ENCODE data around the gene SUGCT. TPM values are rescaled to one million over a fixed set of nuclear protein-coding genes. Genes with fewer than 3 reads are reported as not detected.

The SUGCT gene
- total and polyA plus RNA-seq, 2 of the 13 experiments (the other 11 are each of a cell fraction or from before 2014, with no cell fraction given), result 10.1 to 22.2 TPM

- Histone ChIP-seq H3K9me3 (ENCODE audit: low read length) (peaks cover 12% of the 10 kb centered on the region; the same call in 1 of the 2 replicates), H3K9ac (ENCODE audit: insufficient read depth, low read depth, low read length) (no peak overlapping the region), H3K36me3 (replicated peaks in 1 of 2; ENCODE audit: control insufficient read depth in 1 of 2, insufficient read depth in 2 of 2, low read length in 2 of 2) (no peaks in the 10 kb centered on the region), H3K4me2 (ENCODE audit: low read depth, low read length) (no peak overlapping the region), H3K4me1 (ENCODE audit: insufficient read depth, low read length) (no peaks in the 10 kb centered on the region), H3K27ac (ENCODE audit: extremely low read length, insufficient read depth, low read length) (no peak overlapping the region), H3K79me2 (ENCODE audit: insufficient read depth, low read length) (no peaks in the 10 kb centered on the region), H3K27me3 (ENCODE audit: control insufficient read depth in 1 of 2, insufficient read depth in 2 of 2, low read length in 2 of 2) (no peaks in the 10 kb centered on the region), H3K4me3 (replicated peaks in 1 of 3; ENCODE audit: insufficient read depth in 1 of 3, low read depth in 2 of 3, low read length in 3 of 3) (no peak overlapping the region), H2AFZ (ENCODE audit: low read length) (no peak overlapping the region), H4K20me1 (ENCODE audit: insufficient read depth, low read length) (no peaks in the 10 kb centered on the region)
- ATAC-seq (no peak), FAIRE-seq (no peak), DNase-seq (ENCODE audit: low spot score) (no peak)
- in situ Hi-C loops (cut with HindIII; ENCODE audit: extremely low pct_ligation_motif_present, low pct_unique_long_range_greater_than_20kb) (no loop called here), intact Hi-C loops (cut with micrococcal nuclease; ENCODE audit: unreplicated experiment) (loop anchor here (10.0 kb wide), 1 partner anchor 996 kb away; no protein-coding TSS in a partner anchor)
- CTCF ChIA-PET (ENCODE audit: low intra/inter-chr PET ratio, low total read pairs), result no interaction called here
- POLR2A ChIA-PET, result no interaction called here
- 0% methylated on average over 1 of the region's 1 CpG for WGBS (ENCODE audit: low lambda C conversion rate)
- BruUV-seq (replicated peaks), result no TSS peak
- TF ChIP-seq RFXANK (CRISPR knock-in tag; IDR thresholded peaks at IDR 0.05) (no peak), ZNF879 (CRISPR knock-in tag; IDR thresholded peaks at IDR 0.05) (no peak), FOXK2 (IDR thresholded peaks at IDR 0.05) (no peak), HNF1B (CRISPR knock-in tag; IDR thresholded peaks at IDR 0.05) (no peak), PATZ1 (CRISPR knock-in tag; IDR thresholded peaks at IDR 0.05) (no peak), NONO (IDR thresholded peaks at IDR 0.05) (no peak), NONO (CRISPR knock-in tag; conservative IDR thresholded peaks at IDR 0.05) (no peak), ZNF501 (CRISPR knock-in tag; IDR thresholded peaks at IDR 0.05) (no peak), RARG (CRISPR knock-in tag; IDR thresholded peaks at IDR 0.05; ENCODE audit: low read depth) (no peak), ZBTB1 (CRISPR knock-in tag; IDR thresholded peaks at IDR 0.05; ENCODE audit: borderline replicate concordance) (no peak), TEAD3 (CRISPR knock-in tag; optimal IDR thresholded peaks at IDR 0.05; ENCODE audit: borderline replicate concordance) (no peak), ZNF430 (CRISPR knock-in tag; IDR thresholded peaks at IDR 0.05) (no peak), FIP1L1 (IDR thresholded peaks at IDR 0.05; ENCODE audit: borderline replicate concordance, insufficient read depth, low read depth, low read length) (no peak), ZBTB3 (CRISPR knock-in tag; IDR thresholded peaks at IDR 0.05; ENCODE audit: borderline replicate concordance, low read depth) (no peak), ARID2 (CRISPR knock-in tag; IDR thresholded peaks at IDR 0.05; ENCODE audit: borderline replicate concordance) (no peak)
- TF ChIP-seq, protein P1, sequence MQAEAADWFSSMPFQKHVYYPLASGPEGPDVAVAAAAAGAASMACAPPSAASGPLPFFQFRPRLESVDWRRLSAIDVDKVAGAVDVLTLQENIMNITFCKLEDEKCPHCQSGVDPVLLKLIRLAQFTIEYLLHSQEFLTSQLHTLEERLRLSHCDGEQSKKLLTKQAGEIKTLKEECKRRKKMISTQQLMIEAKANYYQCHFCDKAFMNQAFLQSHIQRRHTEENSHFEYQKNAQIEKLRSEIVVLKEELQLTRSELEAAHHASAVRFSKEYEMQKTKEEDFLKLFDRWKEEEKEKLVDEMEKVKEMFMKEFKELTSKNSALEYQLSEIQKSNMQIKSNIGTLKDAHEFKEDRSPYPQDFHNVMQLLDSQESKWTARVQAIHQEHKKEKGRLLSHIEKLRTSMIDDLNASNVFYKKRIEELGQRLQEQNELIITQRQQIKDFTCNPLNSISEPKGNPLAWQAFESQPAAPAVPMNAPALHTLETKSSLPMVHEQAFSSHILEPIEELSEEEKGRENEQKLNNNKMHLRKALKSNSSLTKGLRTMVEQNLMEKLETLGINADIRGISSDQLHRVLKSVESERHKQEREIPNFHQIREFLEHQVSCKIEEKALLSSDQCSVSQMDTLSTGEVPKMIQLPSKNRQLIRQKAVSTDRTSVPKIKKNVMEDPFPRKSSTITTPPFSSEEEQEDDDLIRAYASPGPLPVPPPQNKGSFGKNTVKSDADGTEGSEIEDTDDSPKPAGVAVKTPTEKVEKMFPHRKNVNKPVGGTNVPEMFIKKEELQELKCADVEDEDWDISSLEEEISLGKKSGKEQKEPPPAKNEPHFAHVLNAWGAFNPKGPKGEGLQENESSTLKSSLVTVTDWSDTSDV (CRISPR knock-in tag; IDR thresholded peaks at IDR 0.05), result no peak
- TF ChIP-seq, protein P2, sequence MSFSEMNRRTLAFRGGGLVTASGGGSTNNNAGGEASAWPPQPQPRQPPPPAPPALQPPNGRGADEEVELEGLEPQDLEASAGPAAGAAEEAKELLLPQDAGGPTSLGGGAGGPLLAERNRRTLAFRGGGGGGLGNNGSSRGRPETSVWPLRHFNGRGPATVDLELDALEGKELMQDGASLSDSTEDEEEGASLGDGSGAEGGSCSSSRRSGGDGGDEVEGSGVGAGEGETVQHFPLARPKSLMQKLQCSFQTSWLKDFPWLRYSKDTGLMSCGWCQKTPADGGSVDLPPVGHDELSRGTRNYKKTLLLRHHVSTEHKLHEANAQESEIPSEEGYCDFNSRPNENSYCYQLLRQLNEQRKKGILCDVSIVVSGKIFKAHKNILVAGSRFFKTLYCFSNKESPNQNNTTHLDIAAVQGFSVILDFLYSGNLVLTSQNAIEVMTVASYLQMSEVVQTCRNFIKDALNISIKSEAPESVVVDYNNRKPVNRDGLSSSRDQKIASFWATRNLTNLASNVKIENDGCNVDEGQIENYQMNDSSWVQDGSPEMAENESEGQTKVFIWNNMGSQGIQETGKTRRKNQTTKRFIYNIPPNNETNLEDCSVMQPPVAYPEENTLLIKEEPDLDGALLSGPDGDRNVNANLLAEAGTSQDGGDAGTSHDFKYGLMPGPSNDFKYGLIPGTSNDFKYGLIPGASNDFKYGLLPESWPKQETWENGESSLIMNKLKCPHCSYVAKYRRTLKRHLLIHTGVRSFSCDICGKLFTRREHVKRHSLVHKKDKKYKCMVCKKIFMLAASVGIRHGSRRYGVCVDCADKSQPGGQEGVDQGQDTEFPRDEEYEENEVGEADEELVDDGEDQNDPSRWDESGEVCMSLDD (CRISPR knock-in tag; IDR thresholded peaks at IDR 0.05; ENCODE audit: borderline replicate concordance), result no peak
Observed at GRCh38 chr7:40888499-40888898, 753.7 kb downstream of the SUGCT start.
